Fibroblast of upper back skin (primary cell): Measurements from ENCODE around the gene FRMPD1.

Experiments used
- DNase-seq: peaks from one replicate; pipeline ENCODE4 v3.0.0-alpha.2; 2013

The FRMPD1 gene

DNA sequence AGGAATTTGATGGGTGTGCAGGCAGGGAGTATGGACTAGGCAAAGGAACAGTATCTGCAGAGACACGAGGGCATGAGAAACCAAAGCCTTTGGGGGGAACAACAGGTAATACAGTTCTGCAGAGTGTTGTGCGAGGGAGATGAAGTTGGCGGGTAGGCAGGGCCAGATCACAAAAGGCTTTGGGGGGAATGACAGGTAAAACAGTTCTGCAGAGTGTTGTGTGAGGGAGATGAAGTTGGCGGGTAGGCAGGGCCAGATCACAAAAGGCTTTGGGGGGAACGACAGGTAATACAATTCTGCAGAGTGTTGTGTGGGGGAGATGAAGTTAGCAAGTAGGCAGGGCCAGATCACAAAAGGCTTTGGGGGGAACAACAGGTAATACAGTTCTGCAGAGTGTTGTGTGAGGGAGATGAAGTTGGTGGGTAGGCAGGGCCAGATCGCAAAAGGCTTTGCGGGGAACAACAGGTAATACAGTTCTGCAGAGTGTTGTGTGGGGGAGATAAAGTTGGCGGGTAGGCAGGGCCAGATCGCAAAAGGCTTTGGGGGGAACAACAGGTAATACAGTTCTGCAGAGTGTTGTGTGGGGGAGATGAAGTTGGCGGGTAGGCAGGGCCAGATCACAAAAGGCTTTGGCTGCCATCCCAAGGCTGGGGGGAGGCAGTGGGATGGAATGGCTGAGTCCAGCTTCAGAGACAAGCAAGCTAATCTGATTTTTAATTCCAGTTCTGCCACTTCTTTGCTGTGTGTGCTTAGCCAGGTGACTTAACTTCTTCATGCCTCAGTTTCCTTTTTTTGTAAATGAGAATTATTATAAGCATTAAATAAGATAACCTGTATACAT is 33.0 kb downstream of the FRMPD1 start:
- no peak for DNase-seq

DNA sequence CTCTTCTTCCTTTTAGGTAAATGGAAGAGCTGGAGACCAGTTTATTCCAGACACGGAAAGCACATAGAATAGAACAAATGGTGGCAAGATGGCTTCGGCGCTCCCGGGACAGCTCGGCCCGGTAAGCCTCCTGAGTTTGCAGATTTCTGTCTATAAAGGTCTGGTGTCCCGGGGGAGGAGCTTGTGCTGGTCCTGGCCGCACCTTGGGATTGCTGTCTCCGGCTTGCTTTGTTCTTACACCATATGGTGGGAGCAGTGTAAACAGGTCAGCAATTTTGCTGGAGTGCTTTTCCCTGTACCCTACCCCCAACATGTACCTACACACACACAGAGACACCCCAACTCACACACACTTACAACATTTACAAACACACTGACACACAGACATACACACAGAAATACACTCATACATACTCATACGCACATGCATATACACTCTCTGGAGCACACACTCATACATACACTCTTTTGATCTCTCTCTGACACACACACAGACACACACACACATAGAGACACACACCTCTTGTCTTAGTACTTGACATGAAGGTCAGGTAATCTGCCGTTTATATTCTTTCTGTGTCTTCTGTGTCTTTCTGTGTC is 42.0 kb downstream of the FRMPD1 start:
- no peak for DNase-seq

DNA sequence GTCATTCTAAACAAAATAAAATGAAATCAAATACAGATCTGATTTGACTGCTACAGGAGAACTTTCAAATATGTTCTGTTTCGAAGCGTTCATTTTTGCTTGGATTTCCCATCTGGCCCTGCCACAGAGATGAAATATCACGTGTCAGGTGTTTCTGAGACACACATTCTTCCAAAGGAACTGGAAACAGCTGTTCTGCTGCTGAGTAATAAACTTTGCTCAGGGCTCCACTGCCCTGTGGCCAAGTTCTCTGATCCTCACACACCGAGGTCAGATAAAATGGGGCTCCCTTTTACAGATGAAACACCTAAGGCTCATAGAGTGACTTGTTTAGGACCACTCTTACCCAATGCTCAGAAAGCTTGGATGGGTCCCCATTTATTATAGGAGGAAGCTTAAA is 42.5 kb downstream of the FRMPD1 start:
- no peak for DNase-seq

DNA sequence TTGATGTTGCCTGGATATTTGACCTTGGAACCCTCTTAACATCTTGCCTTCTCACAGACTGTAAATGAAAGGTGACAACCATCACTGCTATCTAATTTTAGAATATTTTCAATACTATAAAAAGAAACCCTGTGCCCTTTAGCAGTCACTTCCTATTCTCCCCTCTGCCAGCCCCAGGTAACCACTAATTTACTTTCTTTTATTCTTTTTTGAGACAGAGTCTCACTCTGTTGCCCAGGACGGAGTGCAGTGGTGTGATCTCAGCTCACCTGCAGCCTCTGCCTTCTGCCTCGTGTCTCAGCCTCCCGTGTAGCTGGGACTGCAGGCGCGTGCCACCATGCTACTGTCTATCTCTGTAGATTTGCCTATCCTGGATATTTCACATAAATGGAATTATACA is 43.6 kb downstream of the FRMPD1 start:
- no peak for DNase-seq

DNA sequence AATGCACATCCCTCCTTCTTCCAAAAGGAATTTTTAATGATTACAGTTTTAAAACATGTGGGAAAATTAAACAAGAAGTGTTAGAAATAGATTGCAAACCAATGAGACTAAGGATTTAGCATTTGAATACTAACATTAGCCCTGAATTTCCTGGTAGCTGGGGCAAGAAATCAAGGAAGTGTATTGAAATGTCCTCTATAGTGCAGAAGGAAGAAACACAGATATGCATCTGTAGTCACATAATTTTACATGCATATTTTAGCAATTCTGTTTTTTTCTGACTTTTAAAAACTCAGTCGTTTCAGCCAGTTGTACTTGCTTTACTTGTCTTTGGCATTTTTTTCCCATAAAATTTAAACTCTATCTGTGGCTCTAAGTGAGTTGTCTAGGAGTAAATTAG is 45.8 kb downstream of the FRMPD1 start:
- DNase-seq, result no peak

DNA sequence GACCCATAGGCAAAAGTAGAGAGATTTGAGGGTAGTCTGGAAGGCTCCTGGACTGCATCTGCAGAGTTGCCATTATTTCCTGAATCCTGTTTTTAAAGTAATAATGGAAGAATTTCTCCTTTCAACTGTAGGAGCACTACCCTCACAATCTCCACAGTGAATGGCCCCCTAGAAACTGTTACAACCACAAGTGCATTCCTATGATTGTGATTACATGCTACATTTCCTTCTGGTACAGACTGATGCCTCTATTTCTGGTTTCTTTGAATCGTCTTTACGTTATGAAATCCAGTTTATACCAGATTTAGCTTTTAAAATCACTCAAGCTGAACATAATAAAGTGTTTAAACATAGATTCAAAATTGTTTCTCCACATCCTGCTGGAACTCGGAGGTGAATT is 49.4 kb downstream of the FRMPD1 start:
- no peak for DNase-seq

DNA sequence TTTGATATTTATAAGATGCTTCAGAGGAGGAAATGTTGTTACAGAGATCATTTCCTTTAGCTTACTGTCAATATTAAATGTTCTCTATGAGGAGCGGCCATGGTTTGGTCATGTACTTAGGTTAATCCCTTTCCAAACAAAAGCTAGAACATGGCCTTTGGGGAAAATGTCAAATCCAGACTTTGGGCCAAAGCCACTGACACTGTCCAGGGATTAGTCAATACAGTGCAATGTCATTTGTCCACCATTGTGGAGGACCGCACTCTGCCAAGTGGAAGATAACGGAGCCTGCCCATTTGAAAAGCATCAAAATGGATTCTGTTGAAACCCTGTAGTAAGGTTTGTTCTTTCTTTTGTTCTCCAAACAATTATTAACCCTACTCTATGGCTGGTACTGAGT is 50.1 kb downstream of the FRMPD1 start:
- DNase-seq, result no peak

GRCh38 chr9:37705787-37706186 is 55.0 kb downstream of the FRMPD1 start:
- no peak for DNase-seq

DNA sequence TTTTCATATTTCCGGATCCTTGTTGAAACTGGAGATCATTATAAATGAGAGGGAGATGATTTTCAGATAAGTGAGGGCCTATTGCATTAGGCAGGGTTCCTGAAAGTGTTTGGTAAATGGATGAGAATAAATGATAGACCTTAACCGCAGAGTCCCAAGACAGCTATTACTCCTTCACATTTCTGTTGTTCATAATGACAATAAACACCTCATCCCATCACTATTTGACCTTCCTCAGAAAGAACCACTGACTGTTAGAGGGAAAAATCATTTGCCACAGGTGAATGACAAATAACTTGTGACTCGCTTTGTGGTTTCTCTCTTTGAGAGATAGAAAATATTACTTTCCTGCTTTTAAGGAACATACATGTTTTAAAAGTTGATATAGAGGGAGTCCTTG is 55.5 kb downstream of the FRMPD1 start:
- DNase-seq, result peak; percentile 55

DNA sequence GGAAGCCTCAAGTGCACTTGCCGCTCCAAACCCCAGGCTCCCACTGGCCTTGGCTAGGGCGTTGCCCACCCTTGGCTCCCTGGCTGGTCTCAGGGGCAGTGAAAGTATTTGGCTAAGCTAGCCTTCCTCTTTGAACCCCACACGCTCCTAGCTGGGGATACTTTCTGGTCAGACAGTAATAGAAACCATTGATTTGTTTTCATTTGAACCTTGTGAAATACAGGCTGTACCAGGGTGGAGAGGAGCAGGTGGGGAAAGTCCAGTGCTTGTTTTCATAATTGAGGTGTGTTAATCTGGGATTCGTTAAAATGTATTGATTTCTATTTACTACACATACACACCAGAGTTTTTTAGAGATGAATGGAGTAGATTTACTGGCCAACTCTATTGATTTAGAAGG is 57.0 kb downstream of the FRMPD1 start:
- DNase-seq, result no peak

GRCh38 chr9:37710046-37710445 is 59.3 kb downstream of the FRMPD1 start:
- no peak for DNase-seq

- DNase-seq, result no peak
These were observed 64.5 kb downstream of the FRMPD1 start for GRCh38 chr9:37715260-37715659.

DNA sequence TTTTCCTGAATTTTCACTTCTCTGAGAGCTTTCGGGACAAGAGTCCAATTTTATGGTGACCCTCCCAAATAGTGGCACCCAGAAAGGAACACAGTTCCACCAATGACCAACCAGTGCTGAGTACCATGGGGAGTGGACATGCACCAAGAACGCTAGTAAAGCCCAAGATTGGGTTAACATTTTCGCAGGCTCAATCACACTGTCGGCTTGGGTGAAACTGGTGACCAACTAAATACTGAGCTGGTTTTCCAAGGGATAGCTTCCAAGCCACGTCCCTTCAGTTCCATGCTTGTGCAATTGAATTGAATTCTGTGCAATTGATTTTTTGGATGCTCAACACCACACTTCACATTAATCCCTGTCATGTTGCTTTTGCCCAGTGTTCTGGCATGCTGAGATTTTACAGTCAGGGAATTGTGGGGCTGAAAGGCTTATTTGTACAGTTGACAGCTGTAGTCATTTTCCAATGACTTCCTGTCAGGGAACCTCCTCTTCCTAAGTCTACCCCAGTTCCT is 65.3 kb downstream of the FRMPD1 start:
- no peak for DNase-seq

DNA sequence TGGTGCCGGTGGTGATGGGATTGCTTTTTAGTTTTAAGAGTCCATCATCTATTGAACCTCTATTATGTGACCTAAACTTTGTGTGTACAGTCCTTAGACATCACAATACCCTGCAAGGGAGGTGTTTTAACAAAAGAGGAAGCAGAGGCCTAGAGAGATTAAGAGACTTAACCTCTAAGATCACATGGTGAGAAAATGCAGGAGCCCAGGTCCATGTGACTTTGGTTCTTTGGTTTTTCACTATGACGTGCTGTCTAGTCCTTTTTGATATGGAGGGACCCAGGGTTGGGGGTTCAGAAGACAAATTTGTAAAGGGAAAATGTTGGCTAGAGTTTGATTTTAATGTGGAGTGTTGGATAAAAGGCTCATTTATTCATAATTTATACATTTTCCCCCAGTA is 68.8 kb downstream of the FRMPD1 start:
- no peak for DNase-seq

- no peak for DNase-seq
These were observed 76.3 kb downstream of the FRMPD1 start for GRCh38 chr9:37727013-37727412.

DNA sequence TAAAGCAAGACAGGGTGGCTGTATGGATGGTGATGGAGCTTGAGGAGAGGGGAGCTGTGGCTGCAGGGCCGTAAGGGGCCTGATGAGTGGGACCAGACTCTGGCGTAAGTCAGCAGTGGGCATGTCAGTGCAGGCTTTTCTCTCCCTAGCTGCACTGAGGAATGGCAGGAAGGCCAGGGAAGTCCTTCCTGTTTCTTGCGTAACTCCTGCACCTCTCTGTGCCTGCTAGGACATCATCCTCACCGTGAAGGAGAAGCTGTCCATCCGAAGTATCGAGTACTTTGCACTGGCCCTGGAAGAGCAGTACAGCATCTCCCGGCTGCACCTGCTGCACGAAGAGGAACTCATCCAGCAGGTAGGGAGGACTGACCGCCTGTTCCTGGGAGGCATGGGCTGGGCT is 78.7 kb downstream of the FRMPD1 start:
- no peak for DNase-seq

GRCh38 chr9:37730256-37730655 is 79.5 kb downstream of the FRMPD1 start:
- no peak for DNase-seq

DNA sequence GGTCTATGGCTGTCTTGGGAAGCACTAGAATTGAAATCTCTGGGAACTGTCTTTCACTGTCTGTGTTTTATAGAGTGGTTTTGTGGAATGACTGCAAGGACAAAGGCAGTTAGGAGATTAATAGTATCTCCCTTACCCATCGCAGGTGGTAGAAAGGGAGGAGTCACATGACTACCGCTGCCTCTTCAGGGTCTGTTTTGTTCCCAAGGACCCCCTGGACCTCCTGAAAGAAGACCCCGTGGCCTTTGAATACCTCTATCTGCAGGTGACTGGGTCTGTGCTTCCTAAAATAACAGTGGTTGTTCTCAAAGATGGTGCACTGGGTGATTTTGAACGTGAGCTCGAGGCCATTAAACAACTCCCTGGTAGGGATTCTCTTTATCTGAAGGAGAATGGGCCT is 80.1 kb downstream of the FRMPD1 start:
- no peak for DNase-seq

DNA sequence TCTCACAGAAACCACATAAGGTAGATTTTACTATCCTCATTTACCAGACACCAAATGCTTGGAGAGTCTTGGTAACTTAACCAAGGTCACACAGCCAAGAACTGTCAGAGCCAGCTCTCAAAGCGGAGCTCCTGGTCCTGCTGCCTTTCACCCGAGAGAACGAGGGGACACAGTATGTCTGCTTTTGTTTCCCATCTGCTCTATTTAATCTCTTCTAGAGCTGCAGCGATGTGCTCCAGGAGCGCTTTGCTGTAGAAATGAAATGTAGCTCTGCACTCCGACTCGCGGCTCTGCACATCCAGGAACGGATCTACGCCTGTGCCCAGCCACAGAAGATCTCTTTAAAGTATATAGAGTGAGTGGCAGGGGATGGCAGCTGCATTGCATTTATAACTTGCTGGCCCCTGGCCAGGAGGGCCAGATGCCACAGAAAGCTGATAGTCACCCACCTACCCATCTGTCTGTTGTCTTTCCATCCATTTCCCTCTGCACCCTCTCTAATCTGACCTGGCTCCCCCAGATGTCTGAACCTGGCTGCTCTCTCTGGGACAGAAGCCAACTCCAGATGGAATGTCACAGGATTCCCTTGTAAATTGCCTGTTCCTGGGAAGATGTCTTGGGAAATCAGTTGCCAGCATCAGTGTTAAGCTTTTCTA is 81.5 kb downstream of the FRMPD1 start:
- DNase-seq, result peak; percentile 5

DNA sequence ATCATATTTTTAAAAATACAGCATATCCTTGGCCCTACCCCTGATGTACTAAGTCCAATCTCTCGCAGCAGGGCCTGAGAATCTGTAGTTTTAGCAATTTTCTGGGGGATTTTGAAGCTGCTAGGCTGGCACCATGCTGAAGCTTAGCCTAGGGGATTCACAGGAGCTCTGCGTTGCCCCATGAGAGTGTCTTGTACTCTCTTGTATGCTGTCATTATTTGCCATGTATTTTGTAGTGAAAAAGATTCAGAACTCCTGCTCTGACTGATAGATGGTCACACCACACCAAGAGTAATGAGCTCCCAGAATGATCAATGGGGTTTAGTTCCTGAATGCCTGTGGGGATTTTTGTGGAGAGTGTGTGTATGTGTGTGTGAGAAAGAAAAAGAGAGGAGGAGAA is 82.2 kb downstream of the FRMPD1 start:
- DNase-seq, result no peak

DNA sequence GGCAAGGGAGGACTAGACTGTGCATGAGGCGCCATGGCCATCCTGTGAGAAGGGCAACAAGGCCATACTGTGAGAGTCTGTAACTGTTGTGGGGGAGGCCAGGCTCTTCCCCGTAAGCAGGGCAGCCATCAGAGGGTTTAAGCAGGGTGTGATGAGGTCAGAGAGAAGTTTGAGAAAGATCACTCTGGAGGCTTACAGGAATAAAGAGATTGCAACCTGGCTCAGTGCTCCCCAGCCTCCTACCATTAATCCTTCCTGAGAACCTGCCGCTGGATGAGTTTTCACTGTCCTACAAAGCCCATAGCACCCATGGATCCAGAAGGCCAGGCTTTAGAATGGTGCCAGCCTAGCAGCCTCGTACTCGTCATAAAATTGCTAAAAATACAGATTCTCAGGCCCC is 88.5 kb downstream of the FRMPD1 start:
- no peak for DNase-seq

GRCh38 chr9:37740128-37740527 is 89.4 kb downstream of the FRMPD1 start:
- no peak for DNase-seq

DNA sequence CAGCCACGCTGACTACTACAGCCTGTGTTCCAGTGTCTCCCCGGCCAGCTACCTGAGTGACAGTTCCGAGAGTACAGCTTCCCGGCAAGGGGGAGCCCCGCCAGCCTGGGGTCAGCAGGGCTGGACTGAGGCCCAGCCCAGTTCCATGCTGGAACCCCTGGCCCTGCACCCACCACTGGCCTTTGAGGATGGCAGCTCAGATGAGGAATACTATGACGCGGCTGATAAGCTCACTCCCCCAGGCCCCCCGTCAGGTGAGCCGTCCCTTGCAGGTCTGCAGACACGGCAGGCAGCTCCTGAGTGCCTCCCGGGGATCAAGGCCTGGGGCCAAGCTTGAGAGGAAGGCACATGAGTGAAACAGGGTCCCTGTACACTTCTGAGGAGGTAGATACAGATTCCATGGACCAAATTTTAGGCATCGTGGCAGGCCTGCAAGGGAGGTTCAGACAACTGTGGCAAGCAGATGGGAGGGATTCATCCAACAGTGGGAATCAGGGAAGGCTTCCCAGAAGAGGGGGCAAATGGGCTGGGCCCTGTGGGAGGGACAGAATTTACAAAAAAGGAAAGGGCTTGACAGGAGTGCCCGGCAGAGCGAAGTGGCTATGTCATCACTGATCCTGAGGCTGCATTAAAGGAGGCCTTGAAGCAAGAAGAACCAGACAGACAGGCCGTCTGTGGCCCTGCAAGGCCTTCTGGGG is 90.0 kb downstream of the FRMPD1 start:
- DNase-seq, result no peak
